ENCODE measurements around the gene GFRA4. TPM values are rescaled to one million over a fixed set of nuclear protein-coding genes. Genes with fewer than 3 reads are reported as not detected.

The GFRA4 gene
- total RNA-seq, 1 experiment from 2014 or later, result not detected

DNA sequence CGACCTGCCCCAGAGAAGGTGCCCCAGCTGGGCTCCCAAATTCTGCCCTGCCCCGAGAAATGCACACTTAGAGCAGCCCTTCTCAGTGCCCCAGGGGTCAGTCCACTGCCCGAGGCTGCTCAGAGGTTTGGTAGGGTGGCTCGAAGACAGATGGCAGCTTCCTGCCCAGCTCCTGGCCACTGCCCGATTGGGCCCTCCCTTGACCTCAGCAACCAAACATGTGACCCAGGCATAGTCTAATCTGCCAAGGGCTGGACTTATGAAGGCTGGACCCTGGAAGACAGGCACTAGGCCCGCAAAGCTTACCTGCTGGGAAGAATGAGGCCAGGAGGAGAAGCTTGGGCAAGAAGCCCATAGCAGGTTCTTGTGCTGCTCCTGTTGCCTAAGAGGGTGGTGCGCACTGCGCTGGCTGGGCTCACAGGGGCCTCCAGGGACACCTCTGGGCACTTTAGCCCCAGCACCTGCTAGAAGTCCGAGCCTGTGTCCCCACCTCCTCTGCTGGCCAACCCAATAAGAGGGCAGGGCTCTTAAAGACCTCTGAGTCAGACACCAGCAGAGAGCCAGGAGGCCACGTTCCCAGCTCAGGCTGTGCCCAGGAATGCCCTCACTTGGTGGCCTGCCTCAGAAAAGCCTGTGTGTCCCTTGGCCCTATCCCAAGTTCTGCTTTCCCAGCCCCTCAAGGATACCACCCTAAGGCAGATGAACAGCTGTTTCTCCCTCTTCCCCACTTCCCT lies 43.7 kb upstream of the GFRA4 start:
- Histone ChIP-seq H4K8ac (replicated peaks; ENCODE audit: insufficient read length, low read depth, low read length) (no peak overlapping the region), H3K4ac (ENCODE audit: low read depth, low read length) (no peak overlapping the region), H3K4me2 (ENCODE audit: insufficient read depth, insufficient read length, low read length) (no peak overlapping the region), H3K23ac (ENCODE audit: insufficient read length, low read depth, low read length) (no peak overlapping the region), H2BK5ac (ENCODE audit: insufficient read length, low read length) (no peak overlapping the region), H2AK5ac (ENCODE audit: insufficient read length, low read length) (no peak overlapping the region), H2BK15ac (ENCODE audit: low read depth, low read length) (no peak overlapping the region), H3K4me1 (ENCODE audit: insufficient read depth, low read length) (no peaks in the 10 kb centered on the region), H3K79me1 (ENCODE audit: insufficient read depth, low read depth, low read length, poor library complexity, severe bottlenecking) (no peaks in the 10 kb centered on the region), H4K5ac (ENCODE audit: insufficient read length, low read depth, low read length) (no peak overlapping the region), H3K9me3 (ENCODE audit: control insufficient read depth, low read depth, low read length) (no peaks in the 10 kb centered on the region), H3K18ac (ENCODE audit: insufficient read length, low read depth, low read length) (no peak overlapping the region), H2BK12ac (ENCODE audit: insufficient read length, low read depth, low read length) (no peak overlapping the region), H3K56ac (ENCODE audit: insufficient read length, low read depth, low read length) (no peak overlapping the region), H3T11ph (ENCODE audit: low read length) (no peak overlapping the region), H2BK120ac (ENCODE audit: low read depth, low read length, poor library complexity, severe bottlenecking) (no peak overlapping the region), H3K79me2 (ENCODE audit: insufficient read depth, low read length) (no peaks in the 10 kb centered on the region), H4K91ac (ENCODE audit: insufficient read length, low read depth, low read length) (no peak overlapping the region), H3K27ac (ENCODE audit: insufficient read length, low read depth, low read length) (no peak overlapping the region), H3K27me3 (ENCODE audit: insufficient read depth, low read length) (no peaks in the 10 kb centered on the region), H3K9ac (ENCODE audit: extremely low read depth, insufficient read length, low read length) (no peak overlapping the region), H2AFZ (ENCODE audit: low read length) (no peak overlapping the region), H3K14ac (ENCODE audit: insufficient read depth, low read length) (no peak overlapping the region), H4K20me1 (ENCODE audit: control insufficient read depth, insufficient read depth, insufficient read length) (peaks cover under 1% of the 10 kb centered on the region), H2BK20ac (ENCODE audit: low read depth, low read length, poor library complexity, severe bottlenecking) (no peak overlapping the region), H3K23me2 (ENCODE audit: insufficient read length, low read depth, low read length, poor library complexity, severe bottlenecking) (no peaks in the 10 kb centered on the region)
- TF ChIP-seq, protein P1, sequence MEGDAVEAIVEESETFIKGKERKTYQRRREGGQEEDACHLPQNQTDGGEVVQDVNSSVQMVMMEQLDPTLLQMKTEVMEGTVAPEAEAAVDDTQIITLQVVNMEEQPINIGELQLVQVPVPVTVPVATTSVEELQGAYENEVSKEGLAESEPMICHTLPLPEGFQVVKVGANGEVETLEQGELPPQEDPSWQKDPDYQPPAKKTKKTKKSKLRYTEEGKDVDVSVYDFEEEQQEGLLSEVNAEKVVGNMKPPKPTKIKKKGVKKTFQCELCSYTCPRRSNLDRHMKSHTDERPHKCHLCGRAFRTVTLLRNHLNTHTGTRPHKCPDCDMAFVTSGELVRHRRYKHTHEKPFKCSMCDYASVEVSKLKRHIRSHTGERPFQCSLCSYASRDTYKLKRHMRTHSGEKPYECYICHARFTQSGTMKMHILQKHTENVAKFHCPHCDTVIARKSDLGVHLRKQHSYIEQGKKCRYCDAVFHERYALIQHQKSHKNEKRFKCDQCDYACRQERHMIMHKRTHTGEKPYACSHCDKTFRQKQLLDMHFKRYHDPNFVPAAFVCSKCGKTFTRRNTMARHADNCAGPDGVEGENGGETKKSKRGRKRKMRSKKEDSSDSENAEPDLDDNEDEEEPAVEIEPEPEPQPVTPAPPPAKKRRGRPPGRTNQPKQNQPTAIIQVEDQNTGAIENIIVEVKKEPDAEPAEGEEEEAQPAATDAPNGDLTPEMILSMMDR (conservative IDR thresholded peaks at IDR 0.05), result no peak
- WGBS (ENCODE audit: extremely low coverage, insufficient read length, low lambda C conversion rate), result no CpG with 5 or more reads among the region's 10 CpGs
- DNase-seq, result peak; percentile 21
- Mint-ChIP-seq H3K27ac (no peak overlapping the region), H3K9me3 (no peaks in the 10 kb centered on the region), H3K27me3 (ENCODE audit: low read depth) (no peaks in the 10 kb centered on the region; the same call in none of the 2 replicates), H3K4me3 (no peak overlapping the region), H3K36me3 (ENCODE audit: insufficient read depth in 1 of 3, low read depth in 3 of 3) (no peaks in the 10 kb centered on the region; a peak in 1 of 7 replicates), H3K4me1 (no peaks in the 10 kb centered on the region)
